OCI-LY7 (cell line): ENCODE measurements around the gene RPA3. TPM values are rescaled to one million over a fixed set of nuclear protein-coding genes. Genes with fewer than 3 reads are reported as not detected.

Experiments used
- BruUV-seq: library from RNA; stranded (reverse); fragments of 400-500 nt; replicated peaks from 2 replicates; lab custom pipeline; 2021; lab: Mats Ljungman, UMichigan
- CTCF ChIA-PET: fragments of 300-600 bp; sonication (Branson Sonifier 250); formaldehyde crosslinking; loops from one replicate; lab custom pipeline; 2022; ENCODE audit warnings: antibody characterized with exemption; ENCODE audit not compliant: unreplicated experiment; lab: Charles Lee
- POLR2A ChIA-PET: fragments of 300-600 bp; sonication (Branson Sonifier 250); formaldehyde crosslinking; loops from one replicate; lab custom pipeline; 2022; ENCODE audit warnings: antibody characterized with exemption; lab: Charles Lee
- DNase-seq: peaks from one replicate; pipeline ENCODE4 v3.0.0-alpha.2; 2015; ENCODE audit warnings: low spot score
- H2AFZ ChIP-seq: fragments of 200-600 bp; sonication (generic), shearing (Covaris generic); 2 replicates; pipeline ENCODE4 v1.6.1; 2014; ENCODE audit warnings: mild to moderate bottlenecking, antibody characterized with exemption, low read length, moderate library complexity
- H3K27ac ChIP-seq: fragments of 200-600 bp; sonication (generic); 2 replicates; pipeline ENCODE4 v1.5.1; 2014; ENCODE audit warnings: mixed run types, low read depth, mild to moderate bottlenecking, moderate library complexity, low read length, inconsistent platforms; ENCODE audit not compliant: poor library complexity, severe bottlenecking
- H3K36me3 ChIP-seq: fragments of 200-600 bp; sonication (generic); 2 replicates; pipeline ENCODE4 v1.6.1; 2014; ENCODE audit warnings: mild to moderate bottlenecking, antibody characterized with exemption, low read length, moderate library complexity, mixed read lengths; ENCODE audit not compliant: insufficient read depth
- H3K4me1 ChIP-seq: fragments of 200-600 bp; sonication (generic); 2 replicates; pipeline ENCODE4 v1.5.1; 2014; ENCODE audit warnings: mild to moderate bottlenecking, low read length; ENCODE audit not compliant: insufficient read depth, poor library complexity, severe bottlenecking
- H3K4me2 ChIP-seq: fragments of 200-600 bp; sonication (generic); 2 replicates; pipeline ENCODE4 v1.6.1; 2014; ENCODE audit warnings: mild to moderate bottlenecking, low read length
- H3K4me3 ChIP-seq: fragments of 200-600 bp; sonication (generic); 2 replicates; pipeline ENCODE4 v1.5.1; 2014; ENCODE audit warnings: mild to moderate bottlenecking, low read depth, low read length; ENCODE audit not compliant: poor library complexity, severe bottlenecking
- H3K79me2 ChIP-seq: fragments of 200-600 bp; sonication (generic); 2 replicates; pipeline ENCODE4 v1.6.1; 2016; ENCODE audit warnings: low read depth, mild to moderate bottlenecking, low read length, moderate library complexity, mixed read lengths; ENCODE audit not compliant: insufficient read depth
- H3K9me2 ChIP-seq: fragments of 200-600 bp; sonication (generic); 2 replicates; pipeline ENCODE4 v1.6.1; 2016; ENCODE audit warnings: mild to moderate bottlenecking, low read length, mixed read lengths; ENCODE audit not compliant: insufficient read depth
- H3K9me3 ChIP-seq: fragments of 200-600 bp; sonication (generic); 2 replicates; pipeline ENCODE4 v1.6.1; 2014; ENCODE audit warnings: mild to moderate bottlenecking, mixed run types, low read length, mixed read lengths
- H4K20me1 ChIP-seq: fragments of 200-600 bp; sonication (generic); 2 replicates; pipeline ENCODE4 v1.6.1; 2014; ENCODE audit warnings: mild to moderate bottlenecking, antibody characterized with exemption, low read length, moderate library complexity, mixed read lengths; ENCODE audit not compliant: insufficient read depth
- EZH2phosphoT487 ChIP-seq: fragments of 200-600 bp; sonication (generic); IDR thresholded peaks from 2 replicates; pipeline ENCODE4 v1.6.1; 2018; ENCODE audit warnings: low read depth, borderline replicate concordance, mild to moderate bottlenecking, mixed run types, antibody characterized with exemption, low read length, moderate library complexity, mixed read lengths
- intact Hi-C: fragments of 100-400 bp; cut with micrococcal nuclease; formaldehyde crosslinking; loops from one replicate; pipeline ENCODE4 v1.10.0; 2022; ENCODE audit not compliant: unreplicated experiment
- total RNA-seq, 2 experiments: library from RNA; depleted of rRNA in 1 of 2; stranded (reverse); fragments of >200 nt in 1 of 2; shearing (Covaris generic) in 1 of 2; gene quantifications; 2 replicates each; pipeline ENCODE4 v1.2.3, GENCODE V29; 2014 to 2022
- TF ChIP-seq, protein P1 (sequence below): fragments of 200-600 bp; sonication (generic); conservative IDR thresholded peaks from 2 replicates; pipeline ENCODE4 v1.5.1; 2014; ENCODE audit warnings: mild to moderate bottlenecking, antibody characterized with exemption, low read length, moderate library complexity, mixed read lengths

Gene RPA3
- total RNA-seq, 2 experiments from 2014 or later, result 66.3 to 111 TPM

DNA sequence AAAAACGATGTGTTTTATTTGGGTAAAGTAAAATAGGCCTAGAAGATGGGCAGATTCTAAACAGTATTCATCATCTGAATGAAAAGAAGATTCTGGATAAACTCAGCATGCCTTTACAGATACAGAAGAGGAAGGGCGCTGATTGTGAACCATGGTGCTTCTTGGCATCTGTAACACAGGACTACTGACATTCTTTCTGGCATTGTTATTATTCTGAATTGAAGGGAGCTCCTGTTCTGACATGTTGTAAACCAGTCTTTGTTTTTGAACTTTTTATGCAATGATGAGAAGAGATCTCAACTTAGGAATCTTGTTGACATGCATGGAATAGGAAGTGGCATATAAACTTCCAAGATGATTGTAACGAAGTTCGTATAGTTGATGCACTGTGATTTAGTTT lies 13.5 kb downstream of the RPA3 start:
- Histone ChIP-seq H3K4me1 (no peaks in the 10 kb centered on the region), H3K4me2 (no peak overlapping the region), H3K9me2 (no peaks in the 10 kb centered on the region), H3K79me2 (no peaks in the 10 kb centered on the region), H3K4me3 (no peak overlapping the region), H3K9me3 (no peaks in the 10 kb centered on the region), H3K36me3 (no peaks in the 10 kb centered on the region; the same call in 1 of the 2 replicates), H4K20me1 (no peaks in the 10 kb centered on the region), H3K27ac (no peak overlapping the region), H2AFZ (no peak overlapping the region)
- ChIA-PET POLR2A (no interaction called here), CTCF (no interaction called here)
- BruUV-seq, result no TSS peak
- TF ChIP-seq, protein P1, sequence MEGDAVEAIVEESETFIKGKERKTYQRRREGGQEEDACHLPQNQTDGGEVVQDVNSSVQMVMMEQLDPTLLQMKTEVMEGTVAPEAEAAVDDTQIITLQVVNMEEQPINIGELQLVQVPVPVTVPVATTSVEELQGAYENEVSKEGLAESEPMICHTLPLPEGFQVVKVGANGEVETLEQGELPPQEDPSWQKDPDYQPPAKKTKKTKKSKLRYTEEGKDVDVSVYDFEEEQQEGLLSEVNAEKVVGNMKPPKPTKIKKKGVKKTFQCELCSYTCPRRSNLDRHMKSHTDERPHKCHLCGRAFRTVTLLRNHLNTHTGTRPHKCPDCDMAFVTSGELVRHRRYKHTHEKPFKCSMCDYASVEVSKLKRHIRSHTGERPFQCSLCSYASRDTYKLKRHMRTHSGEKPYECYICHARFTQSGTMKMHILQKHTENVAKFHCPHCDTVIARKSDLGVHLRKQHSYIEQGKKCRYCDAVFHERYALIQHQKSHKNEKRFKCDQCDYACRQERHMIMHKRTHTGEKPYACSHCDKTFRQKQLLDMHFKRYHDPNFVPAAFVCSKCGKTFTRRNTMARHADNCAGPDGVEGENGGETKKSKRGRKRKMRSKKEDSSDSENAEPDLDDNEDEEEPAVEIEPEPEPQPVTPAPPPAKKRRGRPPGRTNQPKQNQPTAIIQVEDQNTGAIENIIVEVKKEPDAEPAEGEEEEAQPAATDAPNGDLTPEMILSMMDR, result no peak
- intact Hi-C loops, result no loop called here
- no peak for DNase-seq

DNA sequence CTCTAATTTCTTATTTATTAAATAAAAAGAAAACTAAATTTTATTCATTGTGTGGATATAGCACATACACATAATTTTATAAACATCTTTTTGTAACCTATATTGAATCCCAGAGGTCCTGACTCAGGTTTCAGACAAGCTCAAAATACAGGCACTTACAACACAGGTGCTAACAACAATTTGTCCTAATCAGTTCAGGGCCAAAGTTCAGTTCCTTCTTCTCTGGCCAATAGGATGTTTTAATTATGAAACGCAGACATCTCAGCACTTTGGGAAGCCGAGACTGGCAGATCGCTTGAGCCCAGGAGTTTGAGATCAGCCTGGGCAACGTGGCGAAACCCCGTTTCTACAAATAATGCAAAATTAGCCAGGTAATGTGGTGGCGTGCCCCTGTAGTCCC lies 15.0 kb downstream of the RPA3 start:
- Histone ChIP-seq H2AFZ (no peak overlapping the region), H3K27ac (no peak overlapping the region), H3K9me3 (no peaks in the 10 kb centered on the region), H4K20me1 (no peaks in the 10 kb centered on the region), H3K4me1 (peaks cover 4% of the 10 kb centered on the region), H3K36me3 (no peaks in the 10 kb centered on the region; the same call in 1 of the 2 replicates), H3K4me3 (no peak overlapping the region), H3K79me2 (no peaks in the 10 kb centered on the region), H3K4me2 (no peak overlapping the region), H3K9me2 (no peaks in the 10 kb centered on the region)
- BruUV-seq, result no TSS peak
- intact Hi-C loops, result no loop called here
- DNase-seq, result no peak
- ChIA-PET POLR2A (interaction anchor here (0.7 kb wide), 1 partner anchor 216 kb away, joined by 3 read pairs; no protein-coding TSS in a partner anchor), CTCF (no interaction called here)
- TF ChIP-seq EZH2phosphoT487, result no peak
- TF ChIP-seq, protein P1, result no peak

DNA sequence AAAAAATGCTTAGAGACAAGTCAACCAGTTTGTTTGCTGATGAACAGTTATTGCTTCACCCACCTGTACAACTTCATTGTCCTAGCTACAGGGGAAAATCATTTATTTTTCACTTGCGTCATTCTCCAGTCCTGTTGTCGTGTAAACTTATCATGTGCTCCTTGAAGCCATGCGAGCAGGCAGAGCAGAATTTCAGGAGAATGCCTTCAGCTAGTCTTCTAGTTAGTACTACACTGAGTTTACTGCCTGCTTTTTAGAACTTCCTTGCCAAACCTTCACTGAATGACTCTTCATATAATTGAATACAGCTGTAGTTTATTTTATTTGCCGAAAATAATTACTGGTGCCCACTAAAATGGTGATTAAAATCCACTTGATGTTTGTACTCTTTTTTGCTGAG lies 15.6 kb downstream of the RPA3 start:
- no peak overlapping the region for H3K27ac ChIP-seq
- CTCF ChIA-PET, result interaction anchor here (1.1 kb wide), 1 partner anchor 487 kb away, joined by 3 read pairs; no protein-coding TSS in a partner anchor
- H3K36me3 ChIP-seq, result no peaks in the 10 kb centered on the region; the same call in 1 of the 2 replicates
- intact Hi-C loops, result no loop called here
- no peak for DNase-seq
- no peaks in the 10 kb centered on the region for H3K9me2 ChIP-seq
- no TSS peak for BruUV-seq
- H3K79me2 ChIP-seq, result no peaks in the 10 kb centered on the region
- H4K20me1 ChIP-seq, result no peaks in the 10 kb centered on the region
- H3K4me3 ChIP-seq, result no peak overlapping the region
- POLR2A ChIA-PET, result interaction anchor here (0.6 to 1.4 kb wide), 3 partner anchors 15 to 21 kb away, joined by 3 to 5 read pairs (median 5); partner anchors contain the start of gene RPA3
- peaks cover 4% of the 10 kb centered on the region for H3K4me1 ChIP-seq
- TF ChIP-seq EZH2phosphoT487, result no peak
- TF ChIP-seq, protein P1, result no peak
- no peak overlapping the region for H2AFZ ChIP-seq
- H3K4me2 ChIP-seq, result no peak overlapping the region
- no peaks in the 10 kb centered on the region for H3K9me3 ChIP-seq
